T1000 (cell line): ENCODE results near the gene PPP1R3C.

Experiments used
- DNase-seq: peaks from one replicate; lab custom pipeline; 2025; ENCODE audit warnings: mixed read lengths; lab: John Stamatoyannopoulos, UW

The PPP1R3C gene

DNA sequence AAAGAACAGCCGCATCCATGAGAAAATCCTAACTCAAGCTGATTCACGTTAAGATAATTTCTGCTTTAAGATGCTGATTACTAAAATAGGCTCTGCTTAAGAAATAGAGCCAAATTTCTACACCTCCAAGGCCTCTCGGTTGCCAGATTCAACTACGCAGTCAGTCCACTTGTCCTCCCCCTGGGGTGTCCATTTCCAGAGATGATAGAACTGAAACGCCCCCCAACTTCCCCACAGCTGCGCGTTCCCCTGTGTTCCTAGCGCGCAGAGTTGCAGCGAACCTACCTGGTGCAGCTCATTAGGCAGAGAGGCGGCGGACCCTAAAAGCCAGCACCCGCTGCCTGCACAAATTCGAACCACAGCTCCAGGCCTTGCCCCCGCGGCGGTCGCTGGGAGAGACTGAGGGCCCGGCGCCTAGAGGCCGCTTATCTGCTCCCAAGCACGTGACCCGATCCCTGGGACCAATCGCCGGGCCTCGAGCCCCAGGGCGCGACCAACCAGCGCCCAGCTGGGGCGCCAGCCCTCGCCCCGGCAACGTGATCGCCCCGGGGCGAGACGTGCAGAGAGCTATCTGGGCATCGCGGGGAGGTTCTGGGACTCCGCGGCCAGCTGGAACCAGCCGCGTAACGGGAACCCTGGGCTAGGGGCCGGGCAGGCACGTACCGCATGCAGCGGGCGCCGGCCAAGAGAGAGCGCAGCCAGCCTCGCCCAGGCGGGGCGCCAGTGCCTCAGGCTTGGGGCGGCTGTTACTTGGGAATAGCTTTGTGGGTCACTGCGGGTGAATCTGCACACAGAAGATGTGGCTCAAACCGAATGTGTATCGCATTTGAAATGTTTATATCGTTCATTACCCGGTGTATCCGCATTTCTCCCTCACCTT, at the start of gene PPP1R3C:
Gene PPP1R3C (minus strand): TSS at position 401 of the 880 bp plus-strand sequence. CDS start 102 bp downstream, at position 299.
- peak; percentile 97 for DNase-seq

DNA sequence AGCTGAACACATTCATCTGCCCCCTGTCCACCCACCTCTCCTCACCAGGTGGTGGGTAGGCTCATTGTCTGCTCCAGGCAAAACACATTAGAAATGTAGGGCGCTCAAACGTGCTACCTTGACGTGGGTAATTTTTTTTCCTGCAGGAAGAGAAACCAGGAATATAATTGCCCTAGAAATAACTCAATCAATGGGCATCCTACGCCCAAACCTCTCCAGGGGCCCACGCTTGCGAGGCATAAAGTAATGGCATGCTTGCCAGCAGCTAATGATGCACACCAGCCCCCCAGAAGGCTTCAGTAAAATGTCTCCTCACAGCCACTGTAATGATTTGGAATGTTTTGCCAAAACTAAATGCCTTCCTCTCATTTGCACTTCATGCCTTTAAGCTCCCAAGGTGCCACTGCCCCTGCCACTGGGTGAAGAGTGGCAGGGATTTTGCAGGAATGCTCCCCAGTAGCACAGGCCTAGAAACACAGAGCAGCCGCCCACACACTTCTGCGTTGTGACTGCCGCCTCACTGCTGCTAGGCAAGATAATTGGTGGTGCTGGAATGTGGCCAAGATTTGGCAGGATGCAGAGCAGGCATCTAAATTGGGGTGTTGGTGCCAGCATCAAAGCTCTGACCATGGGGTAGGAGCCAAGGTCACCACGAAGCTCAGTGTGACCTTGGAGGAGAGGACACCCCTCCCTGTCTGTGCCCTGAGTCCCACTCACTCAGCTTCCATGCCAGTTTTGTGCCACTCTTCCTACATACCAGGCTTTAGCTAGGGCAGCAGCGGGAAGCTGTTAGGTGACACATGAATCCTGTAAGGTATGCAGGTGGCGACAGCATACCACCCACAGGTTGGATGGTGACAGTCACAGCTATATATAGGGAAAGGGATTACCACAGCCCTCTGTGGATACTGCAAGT, 48.7 kb upstream of the PPP1R3C start:
- no peak for DNase-seq

DNA sequence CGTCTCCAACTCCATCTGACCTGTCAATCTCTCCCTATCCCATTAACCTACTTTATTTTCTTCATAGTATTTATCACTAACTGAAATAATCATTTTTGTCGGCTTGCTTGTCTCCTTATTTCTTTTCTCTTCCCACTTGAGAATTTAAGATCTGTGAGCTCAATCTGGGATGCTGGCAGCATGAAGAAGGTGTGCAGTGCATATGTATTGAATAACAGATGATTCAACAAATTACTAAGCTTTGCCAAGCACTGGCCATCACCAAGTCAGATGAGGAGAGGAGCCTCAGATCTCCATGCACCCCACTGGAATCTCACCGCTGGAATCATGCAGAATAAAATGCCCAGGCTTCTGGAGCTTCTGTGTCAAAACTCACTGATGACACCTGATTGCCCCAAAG, 47.6 kb upstream of the PPP1R3C start:
- no peak for DNase-seq

DNA sequence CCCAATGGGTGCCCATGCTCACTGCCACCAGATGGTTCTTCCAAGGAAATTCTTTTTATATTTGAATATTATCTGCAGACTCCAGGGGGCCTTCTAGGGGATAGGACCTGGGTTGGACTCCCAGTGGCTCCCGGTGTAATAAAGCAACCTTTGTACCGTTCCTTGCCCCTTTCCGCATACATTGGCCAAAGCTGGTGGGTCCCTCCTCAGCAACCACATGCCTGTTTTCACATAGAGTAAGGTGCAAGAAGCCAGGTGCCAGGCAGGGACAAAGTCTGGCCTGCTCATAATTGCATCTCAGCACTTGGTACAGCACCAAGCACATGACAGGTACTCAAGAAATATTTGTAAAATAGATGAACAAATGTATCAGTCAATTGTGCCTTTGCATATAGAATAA, 46.4 kb upstream of the PPP1R3C start:
- DNase-seq = no peak

- no peak for DNase-seq
Observed at GRCh38 chr10:91677911-91678310, 45.0 kb upstream of the PPP1R3C start.

DNA sequence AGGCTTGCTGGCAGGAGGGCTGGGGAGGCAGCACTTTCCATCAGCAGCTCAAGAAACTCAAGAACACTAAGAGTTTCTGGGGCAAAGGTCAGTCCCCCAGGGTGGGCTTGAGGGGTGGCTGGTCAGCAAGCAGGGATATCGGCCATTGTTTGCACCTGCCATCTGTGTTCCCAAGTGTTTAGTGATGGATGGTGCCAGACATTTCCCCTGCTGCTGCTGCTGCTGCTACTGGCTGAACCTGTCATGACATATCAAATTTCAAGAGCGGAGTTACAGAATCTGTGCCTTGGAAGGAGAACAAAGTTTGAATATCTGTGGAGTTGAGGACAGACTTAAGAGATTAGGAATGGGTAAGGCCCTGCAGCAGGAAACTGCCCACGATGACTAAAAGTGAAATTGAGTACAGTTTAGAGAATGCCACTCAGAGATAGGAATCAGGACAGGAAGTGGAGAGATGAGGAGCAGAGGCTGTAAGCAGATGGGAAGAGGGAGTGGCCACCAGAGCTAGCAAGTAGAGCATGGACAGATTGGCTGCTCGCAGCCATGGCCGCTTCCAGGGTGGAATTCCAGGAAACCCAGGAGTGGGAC, 39.2 kb upstream of the PPP1R3C start:
- DNase-seq = peak; percentile 21

GRCh38 chr10:91668913-91669312, 36.0 kb upstream of the PPP1R3C start:
- no peak for DNase-seq

DNA sequence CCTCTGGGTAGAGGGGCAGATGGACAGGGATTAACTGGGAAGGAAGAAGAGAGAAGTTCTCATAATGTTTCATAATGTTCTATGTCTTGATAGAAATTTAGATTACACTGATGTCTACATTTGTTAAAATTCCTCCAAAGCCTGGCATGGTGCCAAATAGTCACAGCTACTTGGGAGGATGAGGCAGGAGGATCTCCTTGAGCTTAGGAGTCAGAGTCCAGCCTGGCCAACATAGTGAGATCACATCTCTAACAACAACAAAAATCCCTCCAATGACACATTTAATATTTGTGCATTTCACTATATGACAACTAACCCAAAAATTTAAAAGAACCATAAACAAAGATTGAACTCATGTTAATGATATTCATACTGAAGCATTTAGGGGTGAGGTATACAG, 33.0 kb upstream of the PPP1R3C start:
- no peak for DNase-seq

GRCh38 chr10:91664426-91664825, 31.6 kb upstream of the PPP1R3C start:
- DNase-seq = no peak

DNA sequence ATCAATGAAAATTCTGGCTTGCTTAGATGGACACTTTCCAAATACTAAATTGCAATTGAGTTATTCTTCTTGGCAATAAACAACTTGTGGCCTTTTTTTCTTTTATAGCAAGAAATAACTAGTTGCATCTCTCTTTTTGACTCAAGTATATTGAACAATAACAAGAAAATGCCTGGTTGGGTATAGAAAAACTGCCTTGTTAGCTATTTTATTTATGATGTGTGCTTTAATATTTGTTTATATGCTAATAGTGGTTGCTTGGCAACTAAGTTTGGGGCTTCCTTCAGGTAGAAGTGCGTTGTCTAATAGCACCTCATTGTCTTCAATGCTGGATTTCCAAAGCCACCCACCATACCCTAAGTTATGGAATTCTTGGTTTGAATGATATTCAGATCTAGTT, 30.1 kb upstream of the PPP1R3C start:
- no peak for DNase-seq

- DNase-seq = no peak
Observed at GRCh38 chr10:91653219-91653870, 20.5 kb upstream of the PPP1R3C start.

- DNase-seq = peak; percentile 83
Observed at GRCh38 chr10:91652364-91652763, 19.5 kb upstream of the PPP1R3C start.

GRCh38 chr10:91643700-91644099, 10.8 kb upstream of the PPP1R3C start:
- no peak for DNase-seq

DNA sequence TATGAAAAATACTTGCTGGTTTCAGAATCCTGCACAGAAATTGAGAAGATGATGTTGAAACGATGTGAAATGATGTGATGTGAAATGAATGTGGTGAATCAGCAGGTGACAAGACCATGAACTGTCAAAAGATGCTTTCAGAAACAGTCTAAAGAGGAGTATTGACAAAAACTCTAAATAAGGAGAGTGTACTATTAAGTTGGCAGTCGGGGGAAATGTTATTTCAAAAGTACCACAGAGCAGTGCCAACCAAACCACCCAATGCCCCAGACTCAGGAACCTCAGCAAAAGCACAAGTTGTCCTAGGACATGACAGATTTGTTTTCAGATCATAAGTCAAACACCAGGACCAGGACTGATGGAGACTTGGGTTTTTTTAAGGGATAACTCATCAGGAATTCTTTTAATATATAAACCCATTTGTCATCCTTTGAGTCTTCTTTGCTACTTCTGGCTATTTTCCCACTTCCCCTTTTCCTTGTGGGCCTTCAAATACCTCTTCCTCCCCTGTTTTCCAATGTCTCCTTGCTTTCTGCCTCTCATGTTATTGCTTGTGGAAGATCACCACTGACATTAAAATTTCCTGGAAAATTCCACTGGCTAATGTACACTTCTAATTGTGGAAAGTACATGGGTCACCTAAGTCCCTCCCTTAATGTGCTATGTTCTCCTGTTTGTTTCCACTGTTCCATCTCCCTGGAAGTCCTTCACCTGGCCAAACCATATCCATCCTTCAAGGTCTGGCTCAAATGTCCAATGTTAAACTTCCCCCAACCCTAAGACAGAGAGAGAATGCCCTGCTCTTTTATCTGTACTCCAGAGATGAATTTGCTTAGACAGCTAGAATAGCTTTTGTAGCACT, 10.2 kb upstream of the PPP1R3C start:
- no peak for DNase-seq

- no peak for DNase-seq
Observed at GRCh38 chr10:91636892-91637291, 4.0 kb upstream of the PPP1R3C start.

GRCh38 chr10:91635401-91636400, 2.8 kb upstream of the PPP1R3C start:
- DNase-seq = peak; percentile 43

DNA sequence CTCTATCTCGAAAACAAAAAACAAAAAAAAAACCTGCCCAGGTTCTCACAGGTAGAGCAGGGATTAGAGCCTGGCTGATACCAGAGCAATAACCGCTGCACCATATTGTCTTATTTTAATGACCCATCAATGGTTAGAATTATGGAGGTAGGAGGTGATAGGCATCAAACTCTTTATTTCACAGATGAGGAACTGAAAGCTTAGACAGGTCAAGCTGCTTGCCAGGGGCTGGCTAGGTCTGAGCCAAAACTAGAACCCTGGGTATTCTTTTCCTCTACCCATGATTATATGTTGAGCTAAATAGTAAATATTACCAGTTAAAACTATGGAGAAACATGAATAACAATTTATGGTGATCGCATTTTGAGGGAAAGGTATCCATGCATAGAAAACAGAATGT, 2.0 kb upstream of the PPP1R3C start:
- no peak for DNase-seq

DNA sequence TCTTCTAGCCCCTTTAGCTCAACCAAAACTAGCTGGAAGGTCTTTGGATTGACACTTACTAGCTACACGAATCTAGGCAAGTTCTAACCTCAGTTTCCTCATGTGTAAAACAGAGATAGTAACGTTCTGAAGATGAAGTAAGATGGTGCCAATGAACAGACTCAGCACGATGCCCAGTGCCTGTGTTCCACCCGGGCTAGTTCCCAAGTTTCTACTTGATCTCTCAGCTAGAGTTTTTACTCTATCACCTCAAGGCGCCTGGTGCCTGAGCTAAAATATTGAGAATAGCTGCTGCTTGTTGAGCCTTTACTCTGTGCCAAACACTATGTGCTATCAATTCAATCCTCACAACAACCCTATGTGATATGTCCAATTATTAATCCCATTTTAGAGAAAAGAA, 1.4 kb upstream of the PPP1R3C start:
- no peak for DNase-seq

DNA sequence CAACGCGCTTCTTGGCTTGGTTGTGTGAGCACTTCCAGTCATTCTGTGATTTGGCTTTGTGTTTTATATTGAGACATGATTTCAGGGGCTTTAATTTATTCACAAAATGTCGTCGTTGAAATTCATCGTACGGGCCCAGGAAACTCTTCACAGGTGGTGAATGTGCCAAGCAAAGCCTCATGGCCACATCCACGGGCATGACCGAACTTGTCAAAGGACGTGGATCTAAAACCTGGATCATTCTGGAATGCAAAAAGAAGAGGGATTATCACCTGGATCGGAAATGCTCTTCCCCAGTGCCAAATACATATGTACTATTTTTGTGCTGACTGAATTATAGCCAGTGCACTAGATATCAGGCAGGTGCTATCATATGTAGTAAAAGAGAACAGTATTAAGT, 2.2 kb downstream of the PPP1R3C start:
- no peak for DNase-seq
